ENCODE measurements around the gene SLC25A21.

SLC25A21 gene

GRCh38 chr14:36979863-36980262 lies 192.5 kb downstream of the SLC25A21 start:
- ChIA-PET CTCF (no interaction called here), POLR2A (no interaction called here)
- WGBS (ENCODE audit: insufficient coverage), result no CpG with 5 or more reads among the region's 3 CpGs

GRCh38 chr14:36976571-36977023 lies 195.8 kb downstream of the SLC25A21 start:
- CTCF ChIA-PET, result no interaction called here
- POLR2A ChIA-PET, result no interaction called here
- 79% methylated on average over 3 of the region's 5 CpGs for WGBS (ENCODE audit: insufficient coverage)

More at GRCh38 chr14:36979863-36980262, 192.5 kb downstream of the SLC25A21 start:
- H3K36me3 ChIP-seq (ENCODE audit: control insufficient read depth in 4 of 4, insufficient read depth in 4 of 4, low read length in 3 of 4), result no peaks in the 10 kb centered on the region
- no peaks in the 10 kb centered on the region for H3K9me3 ChIP-seq (ENCODE audit: control extremely low read depth in 1 of 5, control insufficient read depth in 4 of 5, insufficient read depth in 2 of 5, low read depth in 1 of 5, low read length in 4 of 5)
- no peaks in the 10 kb centered on the region for H3K27me3 ChIP-seq (replicated peaks in 2 of 5; ENCODE audit: control insufficient read depth in 4 of 5, insufficient read depth in 5 of 5, low read length in 4 of 5)
- H3K4me1 ChIP-seq (ENCODE audit: control extremely low read depth in 1 of 4, control insufficient read depth in 4 of 4, insufficient read depth in 4 of 4, low read length in 3 of 4), result no peaks in the 10 kb centered on the region
- H3K27ac ChIP-seq (ENCODE audit: insufficient read depth in 1 of 2, low read depth in 1 of 2, low read length in 2 of 2, poor library complexity in 1 of 2, severe bottlenecking in 2 of 2), result no peak overlapping the region
- H3K4me3 ChIP-seq (ENCODE audit: control insufficient read depth in 1 of 7, extremely low read depth in 1 of 7, insufficient read depth in 4 of 7, low read depth in 2 of 7, low read length in 6 of 7), result no peak overlapping the region
- no peak for DNase-seq

GRCh38 chr14:36975834-36976233 lies 196.6 kb downstream of the SLC25A21 start:
- ChIA-PET POLR2A (no interaction called here), CTCF (no interaction called here)
- Histone ChIP-seq H3K4me3 (ENCODE audit: control insufficient read depth in 1 of 7, extremely low read depth in 1 of 7, insufficient read depth in 4 of 7, low read depth in 2 of 7, low read length in 6 of 7) (no peak overlapping the region), H3K27ac (ENCODE audit: insufficient read depth in 1 of 2, low read depth in 1 of 2, low read length in 2 of 2, poor library complexity in 1 of 2, severe bottlenecking in 2 of 2) (no peak overlapping the region), H3K4me1 (ENCODE audit: control extremely low read depth in 1 of 4, control insufficient read depth in 4 of 4, insufficient read depth in 4 of 4, low read length in 3 of 4) (no peaks in the 10 kb centered on the region), H3K9me3 (ENCODE audit: control extremely low read depth in 1 of 5, control insufficient read depth in 4 of 5, insufficient read depth in 2 of 5, low read depth in 1 of 5, low read length in 4 of 5) (no peaks in the 10 kb centered on the region), H3K36me3 (ENCODE audit: control insufficient read depth in 4 of 4, insufficient read depth in 4 of 4, low read length in 3 of 4) (no peaks in the 10 kb centered on the region), H3K27me3 (replicated peaks in 2 of 5; ENCODE audit: control insufficient read depth in 4 of 5, insufficient read depth in 5 of 5, low read length in 4 of 5) (peaks cover 0 to 4% (median 0%) of the 10 kb centered on the region in 5 experiments)
- no peak for DNase-seq
- 98% methylated on average over 3 of the region's 3 CpGs for WGBS (ENCODE audit: insufficient coverage)

More at GRCh38 chr14:36976571-36977023, 195.8 kb downstream of the SLC25A21 start:
- peaks cover 0 to 4% (median 0%) of the 10 kb centered on the region in 5 experiments for H3K27me3 ChIP-seq (replicated peaks in 2 of 5; ENCODE audit: control insufficient read depth in 4 of 5, insufficient read depth in 5 of 5, low read length in 4 of 5)
- H3K4me3 ChIP-seq (ENCODE audit: control insufficient read depth in 1 of 7, extremely low read depth in 1 of 7, insufficient read depth in 4 of 7, low read depth in 2 of 7, low read length in 6 of 7), result no peak overlapping the region
- no peaks in the 10 kb centered on the region for H3K36me3 ChIP-seq (ENCODE audit: control insufficient read depth in 4 of 4, insufficient read depth in 4 of 4, low read length in 3 of 4)
- H3K4me1 ChIP-seq (ENCODE audit: control extremely low read depth in 1 of 4, control insufficient read depth in 4 of 4, insufficient read depth in 4 of 4, low read length in 3 of 4), result no peaks in the 10 kb centered on the region
- peak overlapping the region in 1 of 2 experiments; percentile 43 for H3K27ac ChIP-seq (ENCODE audit: insufficient read depth in 1 of 2, low read depth in 1 of 2, low read length in 2 of 2, poor library complexity in 1 of 2, severe bottlenecking in 2 of 2)
- H3K9me3 ChIP-seq (ENCODE audit: control extremely low read depth in 1 of 5, control insufficient read depth in 4 of 5, insufficient read depth in 2 of 5, low read depth in 1 of 5, low read length in 4 of 5), result no peaks in the 10 kb centered on the region
- DNase-seq, result no peak

- ChIA-PET POLR2A (no interaction called here), CTCF (no interaction called here)
- H3K36me3 ChIP-seq (ENCODE audit: control insufficient read depth in 4 of 4, insufficient read depth in 4 of 4, low read length in 3 of 4), result no peaks in the 10 kb centered on the region
- no peaks in the 10 kb centered on the region for H3K4me1 ChIP-seq (ENCODE audit: control extremely low read depth in 1 of 4, control insufficient read depth in 4 of 4, insufficient read depth in 4 of 4, low read length in 3 of 4)
- H3K4me3 ChIP-seq (ENCODE audit: control insufficient read depth in 1 of 7, extremely low read depth in 1 of 7, insufficient read depth in 4 of 7, low read depth in 2 of 7, low read length in 6 of 7), result no peak overlapping the region
- DNase-seq, result no peak
- peaks cover 0 to 4% (median 0%) of the 10 kb centered on the region in 5 experiments for H3K27me3 ChIP-seq (replicated peaks in 2 of 5; ENCODE audit: control insufficient read depth in 4 of 5, insufficient read depth in 5 of 5, low read length in 4 of 5)
- no peaks in the 10 kb centered on the region for H3K9me3 ChIP-seq (ENCODE audit: control extremely low read depth in 1 of 5, control insufficient read depth in 4 of 5, insufficient read depth in 2 of 5, low read depth in 1 of 5, low read length in 4 of 5)
- WGBS (ENCODE audit: insufficient coverage), result no CpG with 5 or more reads among the region's 2 CpGs
- H3K27ac ChIP-seq (ENCODE audit: insufficient read depth in 1 of 2, low read depth in 1 of 2, low read length in 2 of 2, poor library complexity in 1 of 2, severe bottlenecking in 2 of 2), result no peak overlapping the region
Observed at GRCh38 chr14:36974985-36975384, 197.4 kb downstream of the SLC25A21 start.

- H3K27ac ChIP-seq (ENCODE audit: insufficient read depth in 1 of 2, low read depth in 1 of 2, low read length in 2 of 2, poor library complexity in 1 of 2, severe bottlenecking in 2 of 2), result no peak overlapping the region
Observed at GRCh38 chr14:36973806-36974442, 198.5 kb downstream of the SLC25A21 start.

GRCh38 chr14:36971263-36971855 lies 201.0 kb downstream of the SLC25A21 start:
- Histone ChIP-seq H3K36me3 (ENCODE audit: control insufficient read depth in 4 of 4, insufficient read depth in 4 of 4, low read length in 3 of 4) (no peaks in the 10 kb centered on the region), H3K27ac (ENCODE audit: insufficient read depth in 1 of 2, low read depth in 1 of 2, low read length in 2 of 2, poor library complexity in 1 of 2, severe bottlenecking in 2 of 2) (no peak overlapping the region), H3K27me3 (replicated peaks in 2 of 5; ENCODE audit: control insufficient read depth in 4 of 5, insufficient read depth in 5 of 5, low read length in 4 of 5) (peaks cover 0 to 4% (median 0%) of the 10 kb centered on the region in 5 experiments), H3K4me3 (ENCODE audit: control insufficient read depth in 1 of 7, extremely low read depth in 1 of 7, insufficient read depth in 4 of 7, low read depth in 2 of 7, low read length in 6 of 7) (no peak overlapping the region), H3K9me3 (ENCODE audit: control extremely low read depth in 1 of 5, control insufficient read depth in 4 of 5, insufficient read depth in 2 of 5, low read depth in 1 of 5, low read length in 4 of 5) (no peaks in the 10 kb centered on the region), H3K4me1 (ENCODE audit: control extremely low read depth in 1 of 4, control insufficient read depth in 4 of 4, insufficient read depth in 4 of 4, low read length in 3 of 4) (no peaks in the 10 kb centered on the region)
- no peak for DNase-seq
- WGBS (ENCODE audit: insufficient coverage), result 100% methylated on average over 5 of the region's 9 CpGs
- ChIA-PET CTCF (no interaction called here), POLR2A (no interaction called here)

More at GRCh38 chr14:36973806-36974442, 198.5 kb downstream of the SLC25A21 start:
- H3K27me3 ChIP-seq (replicated peaks in 2 of 5; ENCODE audit: control insufficient read depth in 4 of 5, insufficient read depth in 5 of 5, low read length in 4 of 5), result peaks cover 0 to 4% (median 0%) of the 10 kb centered on the region in 5 experiments
- no peak for DNase-seq
- no peaks in the 10 kb centered on the region for H3K4me1 ChIP-seq (ENCODE audit: control extremely low read depth in 1 of 4, control insufficient read depth in 4 of 4, insufficient read depth in 4 of 4, low read length in 3 of 4)
- no peaks in the 10 kb centered on the region for H3K36me3 ChIP-seq (ENCODE audit: control insufficient read depth in 4 of 4, insufficient read depth in 4 of 4, low read length in 3 of 4)
- WGBS (ENCODE audit: insufficient coverage), result 40% methylated on average over 1 of the region's 1 CpG
- no peaks in the 10 kb centered on the region for H3K9me3 ChIP-seq (ENCODE audit: control extremely low read depth in 1 of 5, control insufficient read depth in 4 of 5, insufficient read depth in 2 of 5, low read depth in 1 of 5, low read length in 4 of 5)
- H3K4me3 ChIP-seq (ENCODE audit: control insufficient read depth in 1 of 7, extremely low read depth in 1 of 7, insufficient read depth in 4 of 7, low read depth in 2 of 7, low read length in 6 of 7), result no peak overlapping the region
- POLR2A ChIA-PET, result no interaction called here
- CTCF ChIA-PET, result no interaction called here

- Histone ChIP-seq H3K27ac (ENCODE audit: insufficient read depth in 1 of 2, low read depth in 1 of 2, low read length in 2 of 2, poor library complexity in 1 of 2, severe bottlenecking in 2 of 2) (no peak overlapping the region), H3K36me3 (ENCODE audit: control insufficient read depth in 4 of 4, insufficient read depth in 4 of 4, low read length in 3 of 4) (no peaks in the 10 kb centered on the region), H3K4me3 (ENCODE audit: control insufficient read depth in 1 of 7, extremely low read depth in 1 of 7, insufficient read depth in 4 of 7, low read depth in 2 of 7, low read length in 6 of 7) (no peak overlapping the region), H3K9me3 (ENCODE audit: control extremely low read depth in 1 of 5, control insufficient read depth in 4 of 5, insufficient read depth in 2 of 5, low read depth in 1 of 5, low read length in 4 of 5) (no peaks in the 10 kb centered on the region), H3K4me1 (ENCODE audit: control extremely low read depth in 1 of 4, control insufficient read depth in 4 of 4, insufficient read depth in 4 of 4, low read length in 3 of 4) (no peaks in the 10 kb centered on the region), H3K27me3 (replicated peaks in 2 of 5; ENCODE audit: control insufficient read depth in 4 of 5, insufficient read depth in 5 of 5, low read length in 4 of 5) (peaks cover 0 to 4% (median 0%) of the 10 kb centered on the region in 5 experiments)
- POLR2A ChIA-PET, result no interaction called here
- CTCF ChIA-PET, result no interaction called here
- no peak for DNase-seq
- WGBS (ENCODE audit: insufficient coverage), result 68% methylated on average over 7 of the region's 9 CpGs
Observed at GRCh38 chr14:36967892-36968555, 204.4 kb downstream of the SLC25A21 start.

All from common myeloid progenitor, CD34-positive (primary cell).